B cell (primary cell): ENCODE data around the gene GET4. TPM values are rescaled to one million over a fixed set of nuclear protein-coding genes. Genes with fewer than 3 reads are reported as not detected.

ENCODE experiments used
- ATAC-seq: fragments of 200-7000 bp; cut with Tn5 transposase; one replicate; pipeline ENCODE4 v1.10.0; 2021; ENCODE audit warnings: low read depth, mild to moderate bottlenecking, moderate number of reproducible peaks, moderate library complexity
- CTCF ChIA-PET: fragments of 350-600 bp; sonication (Branson Sonifier 250); formaldehyde crosslinking; loops from one replicate; lab custom pipeline; 2021; ENCODE audit warnings: antibody characterized with exemption, inconsistent platforms; lab: Charles Lee
- POLR2A ChIA-PET: fragments of 350-600 bp; sonication (Branson Sonifier 250); formaldehyde crosslinking; loops from one replicate; lab custom pipeline; 2021; ENCODE audit warnings: antibody characterized with exemption; lab: Charles Lee
- DNase-seq: peaks from one replicate; pipeline ENCODE4 v3.0.0; 2013
- H2AFZ ChIP-seq: 2 replicates; pipeline ENCODE4 v1.6.1; 2012; ENCODE audit warnings: mild to moderate bottlenecking, low read depth, low read length; ENCODE audit not compliant: insufficient read depth, poor library complexity, severe bottlenecking
- H3K27ac ChIP-seq, 2 donors: 1 replicate in 1 of 2; 2 replicates in 1 of 2; pipeline ENCODE4 v1.5.1; 2012 to 2013; ENCODE audit warnings: low read length in 2 of 2, mild to moderate bottlenecking in 2 of 2, moderate library complexity in 1 of 2
- H3K27me3 ChIP-seq, 4 experiments: fragments of 200-600 bp in 1 of 4; sonication (generic) in 1 of 4; replicated peaks in 1 of 4; 1 replicate in 2 of 4; 2 replicates in 2 of 4; pipeline versions ENCODE4 v1.6.1 to v1.7.0; 2013 to 2016; ENCODE audit warnings: low read length in 3 of 4, mild to moderate bottlenecking in 2 of 4, mixed read lengths in 1 of 4, moderate library complexity in 1 of 4; ENCODE audit not compliant: insufficient read depth in 4 of 4, control insufficient read depth in 3 of 4; ENCODE audit errors: control extremely low read depth in 1 of 4
- H3K36me3 ChIP-seq, 2 experiments: replicated peaks in 1 of 2; 1 replicate in 1 of 2; 2 replicates in 1 of 2; pipeline versions ENCODE4 v1.6.1 to v1.7.1; 2013; ENCODE audit warnings: low read length in 1 of 2; ENCODE audit not compliant: insufficient read depth in 2 of 2, control insufficient read depth in 1 of 2; ENCODE audit errors: control extremely low read depth in 1 of 2, extremely low read depth in 1 of 2
- H3K4me1 ChIP-seq, 2 donors: fragments of 200-600 bp in 1 of 2; sonication (generic) in 1 of 2; 1 replicate in 1 of 2; 2 replicates in 1 of 2; pipeline versions ENCODE4 v1.5.1 to v1.6.1; 2013 to 2017; ENCODE audit warnings: low read length in 2 of 2; ENCODE audit not compliant: control insufficient read depth in 2 of 2, insufficient read depth in 2 of 2
- H3K4me2 ChIP-seq: replicated peaks from 2 replicates; pipeline ENCODE3; 2012; ENCODE audit warnings: mild to moderate bottlenecking, low read depth, low read length; ENCODE audit not compliant: poor library complexity, severe bottlenecking
- H3K4me3 ChIP-seq, 5 experiments: fragments of 200-600 bp in 1 of 5; sonication (generic) in 1 of 5; 1 replicate in 3 of 5; 2 replicates in 2 of 5; pipeline versions ENCODE4 v1.5.1 to v1.7.0; 2011 to 2016; ENCODE audit warnings: low read length in 4 of 5, mild to moderate bottlenecking in 4 of 5, low read depth in 2 of 5, control low read depth in 1 of 5, moderate library complexity in 1 of 5; ENCODE audit not compliant: insufficient read depth in 1 of 5; ENCODE audit errors: control extremely low read depth in 1 of 5, extremely low read depth in 1 of 5
- H3K79me2 ChIP-seq: fragments of 200-600 bp; sonication (generic); one replicate; pipeline ENCODE4 v1.6.0; 2016; ENCODE audit warnings: low read length; ENCODE audit not compliant: control insufficient read depth, insufficient read depth
- H3K9ac ChIP-seq: fragments of 200-600 bp; sonication (generic); 2 replicates; pipeline ENCODE4 v1.6.1; 2017; ENCODE audit warnings: mild to moderate bottlenecking, low read length, moderate library complexity
- H3K9me3 ChIP-seq, 3 donors: one replicate each; pipeline versions ENCODE4 v1.6.1 to v1.7.1; 2013; ENCODE audit warnings: low read length in 2 of 3; ENCODE audit not compliant: control insufficient read depth in 2 of 3, insufficient read depth in 1 of 3; ENCODE audit errors: control extremely low read depth in 1 of 3
- H4K20me1 ChIP-seq: 2 replicates; pipeline ENCODE4 v1.6.0; 2012; ENCODE audit warnings: mild to moderate bottlenecking, low read length; ENCODE audit not compliant: insufficient read depth, control insufficient read depth, poor library complexity, severe bottlenecking
- H3K27ac Mint-ChIP-seq: one replicate; pipeline ENCODE4 v1.8.0; 2021; ENCODE audit warnings: mixed read lengths
- H3K27me3 Mint-ChIP-seq: one replicate; pipeline ENCODE4 v1.8.0; 2021; ENCODE audit warnings: mixed read lengths
- H3K4me1 Mint-ChIP-seq: one replicate; pipeline ENCODE4 v1.8.0; 2021; ENCODE audit warnings: mixed read lengths
- H3K4me3 Mint-ChIP-seq: one replicate; pipeline ENCODE4 v1.8.0; 2021; ENCODE audit warnings: mixed read lengths
- H3K9me3 Mint-ChIP-seq: one replicate; pipeline ENCODE4 v1.8.0; 2022; ENCODE audit warnings: mixed read lengths; ENCODE audit not compliant: insufficient read depth
- EZH2 ChIP-seq: IDR thresholded peaks from 2 replicates; pipeline ENCODE4 v1.6.1; 2012; ENCODE audit warnings: borderline replicate concordance, low read depth, mild to moderate bottlenecking, moderate library complexity, low read length; ENCODE audit not compliant: insufficient read depth, poor library complexity, severe bottlenecking
- WGBS: methylation state at CpG from one replicate; pipeline ENCODE4 v1.1.5; 2013; ENCODE audit warnings: missing lambda C conversion rate; ENCODE audit not compliant: insufficient coverage; 5-methylcytosine and 5-hydroxymethylcytosine counted together
- intact Hi-C: fragments of 100-400 bp; cut with micrococcal nuclease; formaldehyde crosslinking; loops from one replicate; pipeline ENCODE4 v1.10.0; 2022
- polyA plus RNA-seq: library from polyadenylated mRNA; depleted of rRNA; stranded (reverse); fragments of >200 nt; gene quantifications from 2 replicates; pipeline ENCODE4 v1.2.3, GENCODE V29; 2012
- total RNA-seq, 2 donors: library from RNA; stranded (reverse); fragments of 120-200 nt in 1 of 2; gene quantifications; 1 replicate in 1 of 2; 2 replicates in 1 of 2; pipeline versions ENCODE4 v1.2.3 to v1.2.4, GENCODE V29; 2013 to 2022
- TF ChIP-seq, protein P1 (sequence below): fragments of 200-600 bp; IDR thresholded peaks from one replicate; pipeline ENCODE4 v1.8.0; 2022; ENCODE audit warnings: antibody characterized with exemption, mild to moderate bottlenecking

The GET4 gene
- total and polyA plus RNA-seq, 2 donors (not counting 1 experiment from before 2014, with no cell fraction given), result 53.5 to 65.5 TPM

DNA sequence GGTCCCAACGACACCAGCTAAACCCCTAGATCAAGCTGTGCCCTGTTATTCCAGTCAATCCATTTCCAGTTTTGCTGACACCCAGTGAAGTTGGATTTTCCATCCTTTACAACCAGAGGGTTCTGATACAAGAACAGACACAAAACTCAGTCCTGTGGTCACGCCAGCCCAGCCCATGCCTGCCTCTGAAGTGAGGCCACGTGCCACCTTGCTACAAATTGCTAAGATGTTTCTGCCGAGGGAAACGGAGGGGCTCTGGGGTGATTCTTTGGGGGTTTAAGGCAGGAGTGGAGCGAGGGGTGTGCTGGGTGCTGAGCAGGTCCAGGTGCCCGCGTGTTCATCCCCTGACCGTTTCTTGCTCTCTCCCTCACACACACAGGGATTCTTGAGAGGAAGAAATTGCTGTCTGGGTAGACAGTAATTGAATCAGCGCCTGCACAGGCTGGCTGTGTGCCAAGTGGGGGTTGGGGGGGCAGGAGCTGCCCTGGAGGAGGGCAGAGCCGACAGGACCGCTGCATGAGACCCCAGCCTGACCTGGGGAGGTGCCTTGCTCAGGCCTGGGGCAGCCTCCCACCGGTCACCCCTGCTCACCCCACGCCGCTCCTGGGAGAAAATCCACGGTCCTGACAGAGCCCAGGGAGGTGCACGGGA is 40.1 kb downstream of the GET4 start:
- H3K9ac ChIP-seq, result no peak overlapping the region
- 94% methylated on average over 12 of the region's 17 CpGs for WGBS
- Mint-ChIP-seq H3K4me1 (peaks cover 10% of the 10 kb centered on the region), H3K27me3 (no peaks in the 10 kb centered on the region), H3K4me3 (no peak overlapping the region), H3K27ac (no peak overlapping the region), H3K9me3 (no peaks in the 10 kb centered on the region)
- DNase-seq (no peak), ATAC-seq (no peak)
- H3K27ac ChIP-seq, result no peak overlapping the region
- H3K27me3 ChIP-seq, result no peaks in the 10 kb centered on the region
- no peaks in the 10 kb centered on the region for H4K20me1 ChIP-seq
- H3K4me3 ChIP-seq, result no peak overlapping the region
- POLR2A ChIA-PET, result no interaction called here
- intact Hi-C loops, result loop anchor here (10.0 kb wide), 1 partner anchor 148 kb away; no protein-coding TSS in a partner anchor
- H3K36me3 ChIP-seq, result no peaks in the 10 kb centered on the region
- peaks cover 0 to 4% (median 0%) of the 10 kb centered on the region in 3 donors for H3K9me3 ChIP-seq
- CTCF ChIA-PET, result no interaction called here
- H3K79me2 ChIP-seq, result no peaks in the 10 kb centered on the region
- H3K4me1 ChIP-seq, result peaks cover 0 to 8% of the 10 kb centered on the region in 2 donors
- H2AFZ ChIP-seq, result no peak overlapping the region
- no peak overlapping the region for H3K4me2 ChIP-seq
- TF ChIP-seq, protein P1, sequence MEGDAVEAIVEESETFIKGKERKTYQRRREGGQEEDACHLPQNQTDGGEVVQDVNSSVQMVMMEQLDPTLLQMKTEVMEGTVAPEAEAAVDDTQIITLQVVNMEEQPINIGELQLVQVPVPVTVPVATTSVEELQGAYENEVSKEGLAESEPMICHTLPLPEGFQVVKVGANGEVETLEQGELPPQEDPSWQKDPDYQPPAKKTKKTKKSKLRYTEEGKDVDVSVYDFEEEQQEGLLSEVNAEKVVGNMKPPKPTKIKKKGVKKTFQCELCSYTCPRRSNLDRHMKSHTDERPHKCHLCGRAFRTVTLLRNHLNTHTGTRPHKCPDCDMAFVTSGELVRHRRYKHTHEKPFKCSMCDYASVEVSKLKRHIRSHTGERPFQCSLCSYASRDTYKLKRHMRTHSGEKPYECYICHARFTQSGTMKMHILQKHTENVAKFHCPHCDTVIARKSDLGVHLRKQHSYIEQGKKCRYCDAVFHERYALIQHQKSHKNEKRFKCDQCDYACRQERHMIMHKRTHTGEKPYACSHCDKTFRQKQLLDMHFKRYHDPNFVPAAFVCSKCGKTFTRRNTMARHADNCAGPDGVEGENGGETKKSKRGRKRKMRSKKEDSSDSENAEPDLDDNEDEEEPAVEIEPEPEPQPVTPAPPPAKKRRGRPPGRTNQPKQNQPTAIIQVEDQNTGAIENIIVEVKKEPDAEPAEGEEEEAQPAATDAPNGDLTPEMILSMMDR, result no peak
- TF ChIP-seq EZH2, result no peak

DNA sequence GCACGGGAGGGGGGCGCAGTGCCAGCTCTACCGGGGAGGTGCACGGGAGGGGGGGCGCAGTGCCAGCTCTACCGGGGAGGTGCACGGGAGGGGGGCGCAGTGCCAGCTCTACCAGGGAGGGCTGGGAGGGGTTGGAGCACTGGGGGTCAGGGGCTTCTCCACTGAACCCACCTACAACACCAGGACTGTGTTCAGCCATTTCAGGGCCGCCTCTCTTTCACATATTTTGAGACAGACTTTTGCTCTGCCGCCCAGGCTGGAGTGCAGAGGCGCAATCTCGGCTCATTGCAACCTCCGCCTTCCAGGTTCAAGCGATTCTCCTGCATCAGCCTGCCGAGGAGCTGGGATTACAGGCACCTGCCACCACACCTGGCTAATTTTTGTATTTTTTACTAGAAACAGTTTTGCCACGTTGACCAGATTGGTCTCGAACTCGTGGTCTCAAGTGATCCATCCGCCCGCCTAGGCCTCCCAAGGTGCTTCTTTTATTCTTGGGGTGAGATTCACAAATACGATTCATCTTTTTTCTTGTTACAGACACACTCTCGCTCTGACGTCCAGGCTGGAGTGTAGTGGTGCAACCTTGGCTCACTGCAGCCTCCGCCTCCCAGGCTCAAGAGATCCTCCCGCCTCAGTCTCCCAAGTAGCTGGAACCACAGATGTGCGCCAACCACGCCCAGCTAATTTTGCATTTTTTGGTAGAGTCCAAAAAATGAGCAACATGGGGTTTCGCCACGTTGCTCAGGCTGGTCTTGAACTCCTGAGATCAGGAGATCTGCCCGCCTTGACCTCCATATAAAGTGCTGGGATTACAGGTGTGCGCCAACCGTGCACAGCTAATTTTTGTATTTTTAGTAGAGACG is 41.1 kb downstream of the GET4 start:
- H3K27me3 ChIP-seq, result no peaks in the 10 kb centered on the region
- TF ChIP-seq EZH2, result no peak
- TF ChIP-seq, protein P1, result no peak
- CTCF ChIA-PET, result interaction anchor here (0.6 to 1.3 kb wide), 2 partner anchors 8 to 587 kb away, joined by 3 read pairs; no protein-coding TSS in a partner anchor
- Mint-ChIP-seq H3K9me3 (no peaks in the 10 kb centered on the region), H3K27me3 (no peaks in the 10 kb centered on the region), H3K4me3 (no peak overlapping the region), H3K4me1 (peaks cover 15% of the 10 kb centered on the region), H3K27ac (no peak overlapping the region)
- H3K4me3 ChIP-seq, result no peak overlapping the region
- no peak overlapping the region for H3K9ac ChIP-seq
- H3K4me1 ChIP-seq, result peaks cover 9 to 18% of the 10 kb centered on the region in 2 donors
- H3K36me3 ChIP-seq, result no peaks in the 10 kb centered on the region
- H3K27ac ChIP-seq, result no peak overlapping the region
- intact Hi-C loops, result loop anchor here (10.0 kb wide), 1 partner anchor 147 kb away; no protein-coding TSS in a partner anchor
- H3K9me3 ChIP-seq, result peaks cover 0 to 4% (median 0%) of the 10 kb centered on the region in 3 donors
- H4K20me1 ChIP-seq, result no peaks in the 10 kb centered on the region
- H3K4me2 ChIP-seq, result no peak overlapping the region
- no peak for DNase-seq
- H2AFZ ChIP-seq, result no peak overlapping the region
- POLR2A ChIA-PET, result no interaction called here
- 92% methylated on average over 20 of the region's 33 CpGs for WGBS
- H3K79me2 ChIP-seq, result no peaks in the 10 kb centered on the region
- no peak for ATAC-seq
